SK-N-SH (cell line): ENCODE measurements around the gene BCL11B. TPM values are rescaled to one million over a fixed set of nuclear protein-coding genes. Genes with fewer than 3 reads are reported as not detected.

Experiments
- CTCF ChIA-PET: fragments of 300-600, 350-600 bp; formaldehyde crosslinking; extraction: SDS; loops from one replicate; lab custom pipeline; 2021; lab: Yijun Ruan, JAX
- POLR2A ChIA-PET: fragments of 350-600 bp; sonication (Branson Sonifier 250); formaldehyde crosslinking; extraction: SDS; loops from one replicate; lab custom pipeline; 2020; ENCODE audit warnings: antibody characterized with exemption, inconsistent platforms; lab: Yijun Ruan, JAX
- DNase-seq: peaks from one replicate; pipeline ENCODE4 v3.0.0; 2012
- H2AFZ ChIP-seq: fragments of 200-600 bp; sonication (generic); 2 replicates; pipeline ENCODE4 v1.8.1; 2016; ENCODE audit warnings: antibody characterized with exemption, mild to moderate bottlenecking, low read depth
- H3F3A ChIP-seq: fragments of 200-600 bp; sonication (generic); replicated peaks from 2 replicates; pipeline ENCODE3; 2016; ENCODE audit warnings: antibody characterized with exemption, mild to moderate bottlenecking; ENCODE audit not compliant: insufficient read depth
- H3K27ac ChIP-seq, 2 experiments: fragments of 200-500 bp in 1 of 2; fragments of 200-600 bp in 1 of 2; sonication (Bioruptor generic) in 1 of 2; sonication (generic), shearing (Covaris generic) in 1 of 2; 2 replicates each; pipeline versions ENCODE4 v1.5.1 to v1.6.1; 2014 to 2016; ENCODE audit warnings: low read depth in 2 of 2, inconsistent platforms in 1 of 2, low read length in 1 of 2, mild to moderate bottlenecking in 1 of 2, mixed read lengths in 1 of 2
- H3K27me3 ChIP-seq: fragments of 200-600 bp; sonication (generic), shearing (Covaris generic); 2 replicates; pipeline ENCODE4 v1.6.1; 2016; ENCODE audit warnings: mixed run types; ENCODE audit not compliant: insufficient read depth
- H3K36me3 ChIP-seq, 2 experiments: fragments of 200-500 bp in 1 of 2; fragments of 200-600 bp in 1 of 2; sonication (Bioruptor generic) in 1 of 2; sonication (generic) in 1 of 2; replicated peaks in 1 of 2; 2 replicates each; pipeline versions ENCODE3 to v1.5.1; 2014 to 2016; ENCODE audit warnings: low read length in 1 of 2, mild to moderate bottlenecking in 1 of 2; ENCODE audit not compliant: insufficient read depth in 2 of 2, control insufficient read depth in 1 of 2
- H3K4me1 ChIP-seq, 2 experiments: fragments of 200-500 bp in 1 of 2; fragments of 200-600 bp in 1 of 2; sonication (Bioruptor generic) in 1 of 2; sonication (generic), shearing (Covaris generic) in 1 of 2; 2 replicates each; pipeline versions ENCODE4 v1.5.1 to v1.6.1; 2014 to 2016; ENCODE audit warnings: low read depth in 1 of 2, low read length in 1 of 2, mixed run types in 1 of 2; ENCODE audit not compliant: insufficient read depth in 2 of 2, control insufficient read depth in 1 of 2
- H3K4me2 ChIP-seq: fragments of 200-600 bp; sonication (generic), shearing (Covaris generic); 2 replicates; pipeline ENCODE4 v1.6.1; 2017; ENCODE audit warnings: mixed run types
- H3K4me3 ChIP-seq, 2 experiments: fragments of 200-500 bp in 1 of 2; fragments of 200-600 bp in 1 of 2; sonication (Bioruptor generic) in 1 of 2; sonication (generic), shearing (Covaris generic) in 1 of 2; 2 replicates each; pipeline versions ENCODE4 v1.5.1 to v1.8.1; 2014 to 2016; ENCODE audit warnings: low read depth in 2 of 2, inconsistent platforms in 1 of 2, low read length in 1 of 2, mild to moderate bottlenecking in 1 of 2, mixed read lengths in 1 of 2, moderate library complexity in 1 of 2
- H3K79me2 ChIP-seq: fragments of 200-600 bp; sonication (generic); 2 replicates; pipeline ENCODE4 v1.8.1; 2017; ENCODE audit warnings: mild to moderate bottlenecking; ENCODE audit not compliant: insufficient read depth
- H3K9ac ChIP-seq: fragments of 200-600 bp; sonication (generic); 2 replicates; pipeline ENCODE4 v1.6.1; 2017; ENCODE audit warnings: mixed run types
- H3K9me2 ChIP-seq: fragments of 200-600 bp; sonication (generic); 2 replicates; pipeline ENCODE4 v1.6.1; 2017; ENCODE audit warnings: mixed run types
- H3K9me3 ChIP-seq: fragments of 200-600 bp; sonication (generic); 2 replicates; pipeline ENCODE4 v1.6.1; 2017; ENCODE audit warnings: mixed run types, mild to moderate bottlenecking, moderate library complexity
- H4K20me1 ChIP-seq: fragments of 200-600 bp; sonication (generic); 2 replicates; pipeline ENCODE4 v1.6.1; 2017; ENCODE audit warnings: mild to moderate bottlenecking, mixed run types; ENCODE audit not compliant: insufficient read depth
- EZH2phosphoT487 ChIP-seq: fragments of 200-600 bp; sonication (generic); IDR thresholded peaks from 2 replicates; pipeline ENCODE4 v1.6.1; 2017; ENCODE audit warnings: low read depth, mixed run types, mild to moderate bottlenecking, antibody characterized with exemption, moderate library complexity, borderline replicate concordance
- FOXJ3 ChIP-seq: sonication (generic); formaldehyde crosslinking; IDR thresholded peaks from 2 replicates; pipeline ENCODE4 v1.5.1; 2020; ENCODE audit warnings: mild to moderate bottlenecking, missing genetic modification reagents
- FOXM1 ChIP-seq: IDR thresholded peaks from 2 replicates; pipeline ENCODE4 v1.4.0; 2012; ENCODE audit warnings: low read depth, mild to moderate bottlenecking
- GABPA ChIP-seq: IDR thresholded peaks from 2 replicates; pipeline ENCODE4 v1.4.0; 2012; ENCODE audit warnings: low read depth, mild to moderate bottlenecking
- GATA2 ChIP-seq: sonication (generic); formaldehyde crosslinking; IDR thresholded peaks from 2 replicates; pipeline ENCODE4 v1.5.0; 2020; ENCODE audit warnings: mild to moderate bottlenecking, missing genetic modification reagents
- MAX ChIP-seq: IDR thresholded peaks from 2 replicates; pipeline ENCODE4 v1.4.0; 2012; ENCODE audit warnings: low read depth
- NFIC ChIP-seq: IDR thresholded peaks from 2 replicates; pipeline ENCODE4 v1.4.0; 2012; ENCODE audit warnings: borderline replicate concordance
- POLR2AphosphoS5 ChIP-seq: IDR thresholded peaks from 2 replicates; pipeline ENCODE4 v1.6.1; 2012; ENCODE audit warnings: low read depth, low read length
- WGBS: methylation state at CpG from one replicate; pipeline ENCODE4 v1.1.6; 2017; ENCODE audit warnings: low lambda C conversion rate; 5-methylcytosine and 5-hydroxymethylcytosine counted together
- polyA plus RNA-seq, 3 experiments: library from polyadenylated mRNA; depleted of rRNA; stranded (reverse); fragments of >200 nt; gene quantifications; 2 replicates each; pipeline ENCODE4 v1.2.3, GENCODE V29; 2012
- TF ChIP-seq, protein P1 (sequence below): IDR thresholded peaks from 2 replicates; pipeline ENCODE4 v1.4.0; 2012; ENCODE audit warnings: low read depth, borderline replicate concordance
- TF ChIP-seq, protein P2 (sequence below): IDR thresholded peaks from 2 replicates; pipeline ENCODE4 v1.4.0; 2012; ENCODE audit warnings: low read depth, borderline replicate concordance

BCL11B gene
- polyA plus RNA-seq, 1 of the 3 experiments (the other 2 are of a cell fraction): not detected

DNA sequence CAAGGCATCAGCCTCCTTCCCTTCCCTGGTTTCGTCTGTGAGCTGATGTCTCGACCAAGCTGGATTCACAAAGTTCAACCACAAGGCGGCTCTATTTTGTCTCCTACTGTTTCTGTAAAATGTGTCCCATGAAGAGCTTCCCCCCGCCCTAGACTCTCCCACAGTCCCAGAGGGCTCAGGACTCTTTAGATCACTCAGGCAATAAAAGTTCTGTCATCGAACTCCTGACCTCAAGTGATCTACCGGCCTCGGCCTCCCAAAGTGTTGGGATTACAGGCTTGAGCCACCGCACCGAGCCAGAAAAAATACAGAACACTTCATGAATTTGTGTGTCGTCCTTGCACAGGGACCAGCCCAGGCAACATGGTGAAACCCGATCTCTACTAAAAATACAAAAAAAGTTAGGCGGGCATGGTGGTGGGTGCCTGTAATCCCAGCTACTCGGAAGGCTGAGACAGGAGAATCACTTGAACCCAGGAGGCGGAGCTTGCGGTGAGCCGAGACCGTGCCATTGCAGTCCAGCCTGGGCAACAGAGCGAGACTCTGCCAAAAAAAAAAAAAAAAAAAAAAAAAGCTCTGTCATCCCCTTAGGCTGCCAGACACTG is 149.4 kb downstream of the BCL11B start:
- 21% methylated on average over 18 of the region's 18 CpGs for WGBS
- no peak for DNase-seq
- ChIA-PET POLR2A (no interaction called here), CTCF (interaction anchor here (0.5 kb wide), 1 partner anchor 333 kb away, joined by 3 read pairs; no protein-coding TSS in a partner anchor)
- Histone ChIP-seq H4K20me1 (no peaks in the 10 kb centered on the region), H3K36me3 (no peaks in the 10 kb centered on the region), H3K79me2 (no peaks in the 10 kb centered on the region), H3F3A (no peaks in the 10 kb centered on the region), H3K27me3 (peaks cover 70% of the 10 kb centered on the region), H3K4me1 (no peaks in the 10 kb centered on the region), H3K9me3 (no peaks in the 10 kb centered on the region), H2AFZ (no peak overlapping the region), H3K4me3 (no peak overlapping the region), H3K9me2 (no peaks in the 10 kb centered on the region), H3K4me2 (no peak overlapping the region), H3K27ac (no peak overlapping the region), H3K9ac (no peak overlapping the region)
- TF ChIP-seq, protein P1, sequence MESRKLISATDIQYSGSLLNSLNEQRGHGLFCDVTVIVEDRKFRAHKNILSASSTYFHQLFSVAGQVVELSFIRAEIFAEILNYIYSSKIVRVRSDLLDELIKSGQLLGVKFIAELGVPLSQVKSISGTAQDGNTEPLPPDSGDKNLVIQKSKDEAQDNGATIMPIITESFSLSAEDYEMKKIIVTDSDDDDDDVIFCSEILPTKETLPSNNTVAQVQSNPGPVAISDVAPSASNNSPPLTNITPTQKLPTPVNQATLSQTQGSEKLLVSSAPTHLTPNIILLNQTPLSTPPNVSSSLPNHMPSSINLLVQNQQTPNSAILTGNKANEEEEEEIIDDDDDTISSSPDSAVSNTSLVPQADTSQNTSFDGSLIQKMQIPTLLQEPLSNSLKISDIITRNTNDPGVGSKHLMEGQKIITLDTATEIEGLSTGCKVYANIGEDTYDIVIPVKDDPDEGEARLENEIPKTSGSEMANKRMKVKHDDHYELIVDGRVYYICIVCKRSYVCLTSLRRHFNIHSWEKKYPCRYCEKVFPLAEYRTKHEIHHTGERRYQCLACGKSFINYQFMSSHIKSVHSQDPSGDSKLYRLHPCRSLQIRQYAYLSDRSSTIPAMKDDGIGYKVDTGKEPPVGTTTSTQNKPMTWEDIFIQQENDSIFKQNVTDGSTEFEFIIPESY: no peak
- TF ChIP-seq NFIC (no peak), GABPA (no peak), POLR2AphosphoS5 (no peak), GATA2 (CRISPR knock-in tag) (no peak), MAX (no peak)

GRCh38 chr14:99121319-99121875 is 150.6 kb downstream of the BCL11B start:
- Histone ChIP-seq H3K79me2 (no peaks in the 10 kb centered on the region), H3K27ac (no peak overlapping the region), H3F3A (no peaks in the 10 kb centered on the region), H3K4me3 (no peak overlapping the region), H3K27me3 (peaks cover 77% of the 10 kb centered on the region), H2AFZ (no peak overlapping the region), H3K9ac (no peak overlapping the region), H3K9me2 (no peaks in the 10 kb centered on the region), H3K4me1 (no peaks in the 10 kb centered on the region), H3K9me3 (no peaks in the 10 kb centered on the region), H3K4me2 (no peak overlapping the region), H3K36me3 (no peaks in the 10 kb centered on the region)
- 12% methylated on average over 13 of the region's 13 CpGs for WGBS
- CTCF ChIA-PET: no interaction called here
- POLR2A ChIA-PET: no interaction called here
- TF ChIP-seq, protein P2, sequence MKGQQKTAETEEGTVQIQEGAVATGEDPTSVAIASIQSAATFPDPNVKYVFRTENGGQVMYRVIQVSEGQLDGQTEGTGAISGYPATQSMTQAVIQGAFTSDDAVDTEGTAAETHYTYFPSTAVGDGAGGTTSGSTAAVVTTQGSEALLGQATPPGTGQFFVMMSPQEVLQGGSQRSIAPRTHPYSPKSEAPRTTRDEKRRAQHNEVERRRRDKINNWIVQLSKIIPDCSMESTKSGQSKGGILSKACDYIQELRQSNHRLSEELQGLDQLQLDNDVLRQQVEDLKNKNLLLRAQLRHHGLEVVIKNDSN: no peak
- no peak for TF ChIP-seq POLR2AphosphoS5
- TF ChIP-seq, protein P1: no peak
- no peak for TF ChIP-seq FOXJ3 (CRISPR knock-in tag)
- TF ChIP-seq EZH2phosphoT487: no peak
- no peak for TF ChIP-seq FOXM1
- TF ChIP-seq, all 33 proteins: peak for 0
- no peaks in the 10 kb centered on the region for H4K20me1 ChIP-seq
- no peak for DNase-seq
